ENCODE data around the gene GXYLT2.
"Not testable (repeated sequence)": the region's sequence is repeated elsewhere in the genome, so short reads cannot be mapped to it uniquely, and the experiment has no call there.

Gene GXYLT2

DNA sequence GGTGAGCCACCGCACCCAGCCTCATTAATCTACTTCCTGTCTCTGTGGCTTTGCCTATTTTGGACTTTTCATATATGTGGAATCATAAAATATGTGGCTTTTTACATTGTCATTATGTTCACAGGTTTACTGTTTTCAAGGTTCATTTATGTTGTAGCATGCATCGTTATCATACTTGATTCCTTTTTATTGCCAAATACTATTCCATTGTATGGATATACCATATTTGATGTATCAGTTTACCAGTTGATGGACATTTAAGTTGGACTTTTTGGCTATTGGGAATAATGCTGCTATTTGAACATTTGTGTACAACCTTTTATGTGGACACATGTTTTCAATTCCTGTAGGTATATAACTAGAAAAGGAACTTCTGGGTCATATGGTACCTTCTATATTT lies 14.0 kb downstream of the GXYLT2 start:
- H3K4me1 Mint-ChIP-seq, result no peaks in the 10 kb centered on the region
- peaks cover 0 to 1% of the 10 kb centered on the region in 2 donors for H3K36me3 Mint-ChIP-seq
- H3K27ac Mint-ChIP-seq, result no peak overlapping the region
- no peak for DNase-seq
- no peaks in the 10 kb centered on the region for H3K9me3 Mint-ChIP-seq
- H3K4me3 Mint-ChIP-seq, result no peak overlapping the region
- ATAC-seq (replicated peaks), result no peak
- peaks cover 10 to 11% of the 10 kb centered on the region in 2 donors for H3K27me3 Mint-ChIP-seq

DNA sequence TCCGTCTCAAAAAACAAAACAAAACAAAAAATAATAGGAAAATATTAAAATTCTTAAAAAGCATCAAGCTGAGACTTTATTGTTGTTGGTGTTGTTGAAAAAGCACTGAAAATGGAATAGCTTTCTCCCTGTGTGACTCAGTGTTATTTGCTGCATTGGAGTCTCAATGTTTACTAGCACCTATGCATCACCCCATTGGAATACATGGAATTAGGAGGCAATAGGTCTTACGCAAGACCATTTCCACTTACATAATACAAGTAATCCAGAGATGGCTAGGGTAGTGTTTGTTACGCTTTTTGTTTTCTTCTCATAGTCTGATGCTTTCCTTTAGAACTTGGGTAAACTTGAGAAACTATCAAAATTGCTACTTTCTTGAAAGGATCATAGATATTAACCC lies 15.2 kb downstream of the GXYLT2 start:
- DNase-seq, result no peak
- Mint-ChIP-seq H3K27ac (no peak overlapping the region), H3K36me3 (peaks cover 0 to 1% of the 10 kb centered on the region in 2 donors), H3K27me3 (peaks cover 10 to 15% of the 10 kb centered on the region in 2 donors), H3K4me3 (no peak overlapping the region), H3K4me1 (no peaks in the 10 kb centered on the region), H3K9me3 (no peaks in the 10 kb centered on the region)
- no peak for ATAC-seq (replicated peaks)

DNA sequence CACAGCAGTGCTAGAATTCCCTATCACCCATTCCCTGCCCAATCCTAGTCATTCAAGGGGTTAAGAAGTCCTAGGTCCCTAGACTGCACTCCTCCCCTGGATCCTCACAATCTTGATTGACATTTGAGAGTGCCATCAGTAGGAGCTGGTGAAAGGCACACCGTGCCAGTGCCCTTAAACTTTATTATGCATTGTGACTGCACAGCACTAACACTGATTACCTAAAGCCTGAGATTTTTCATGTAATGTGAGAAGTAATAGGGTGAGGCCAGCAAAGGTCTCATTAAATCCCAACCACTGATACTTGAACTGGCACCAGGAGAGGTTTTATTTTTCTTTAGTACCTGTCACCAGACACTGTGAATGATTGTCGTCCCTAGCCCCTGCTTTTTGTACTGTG lies 16.3 kb downstream of the GXYLT2 start:
- Mint-ChIP-seq H3K9me3 (no peaks in the 10 kb centered on the region), H3K27ac (no peak overlapping the region), H3K27me3 (peaks cover 10 to 15% of the 10 kb centered on the region in 2 donors), H3K36me3 (peaks cover 0 to 1% of the 10 kb centered on the region in 2 donors), H3K4me1 (no peaks in the 10 kb centered on the region), H3K4me3 (no peak overlapping the region)
- ATAC-seq (replicated peaks) (no peak), DNase-seq (no peak)

DNA sequence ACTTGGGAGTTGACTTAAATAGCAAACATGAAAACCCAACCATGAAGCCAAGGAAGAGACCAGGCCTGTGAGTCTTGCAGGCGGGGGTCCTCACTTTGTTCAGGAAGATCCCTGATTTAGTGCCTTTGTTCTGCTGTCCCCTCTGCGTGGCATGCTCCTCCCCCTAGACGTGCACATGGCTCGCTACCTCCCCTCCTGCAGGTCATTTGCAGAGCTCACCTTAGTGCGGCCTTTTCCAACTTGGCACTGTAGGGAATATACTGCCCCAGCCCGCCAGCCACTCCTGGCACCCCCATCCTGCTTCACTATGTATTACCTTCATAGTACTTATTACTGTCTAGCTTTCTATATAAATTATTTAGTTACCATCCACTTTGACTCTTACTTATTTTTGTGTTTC lies 18.3 kb downstream of the GXYLT2 start:
- Mint-ChIP-seq H3K27ac (no peak overlapping the region), H3K4me1 (no peaks in the 10 kb centered on the region), H3K4me3 (no peak overlapping the region), H3K27me3 (peaks cover 4 to 22% of the 10 kb centered on the region in 2 donors), H3K36me3 (peaks cover 0 to 1% of the 10 kb centered on the region in 2 donors), H3K9me3 (no peaks in the 10 kb centered on the region)
- no peak for DNase-seq
- no peak for ATAC-seq (replicated peaks)

DNA sequence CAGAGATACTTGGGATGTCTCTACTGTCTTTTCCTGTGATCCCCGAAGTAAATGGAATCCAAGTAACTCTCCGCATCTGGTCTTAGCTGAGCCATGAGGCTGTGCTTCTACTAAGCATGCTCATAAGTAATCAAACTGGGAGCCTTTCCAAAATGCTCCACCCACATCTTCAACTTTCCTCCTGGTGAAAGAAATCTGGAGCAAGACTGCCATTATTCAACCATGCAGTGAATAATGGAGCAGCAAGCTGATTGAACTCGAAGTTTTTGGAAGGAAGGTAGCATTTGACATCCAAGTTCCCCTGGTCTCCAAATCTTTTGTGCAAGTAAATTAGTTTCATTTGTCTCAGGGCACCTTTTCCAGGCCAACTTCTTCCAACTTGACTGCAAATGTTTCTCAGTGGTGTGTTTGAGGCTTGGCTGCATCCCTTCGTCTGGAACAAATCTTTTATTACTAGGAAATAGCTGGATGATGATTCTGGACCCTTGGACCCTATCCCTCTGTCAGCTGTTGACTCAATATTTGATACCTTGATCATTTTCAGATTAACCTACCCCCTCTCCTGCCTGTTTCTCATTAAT lies 19.4 kb downstream of the GXYLT2 start:
- no peak overlapping the region for H3K4me3 Mint-ChIP-seq
- ATAC-seq (replicated peaks), result no peak
- no peaks in the 10 kb centered on the region for H3K4me1 Mint-ChIP-seq
- DNase-seq, result no peak
- peaks cover 0 to 23% of the 10 kb centered on the region in 2 donors for H3K27me3 Mint-ChIP-seq
- H3K36me3 Mint-ChIP-seq, result no peaks in the 10 kb centered on the region
- no peaks in the 10 kb centered on the region for H3K9me3 Mint-ChIP-seq
- no peak overlapping the region for H3K27ac Mint-ChIP-seq

DNA sequence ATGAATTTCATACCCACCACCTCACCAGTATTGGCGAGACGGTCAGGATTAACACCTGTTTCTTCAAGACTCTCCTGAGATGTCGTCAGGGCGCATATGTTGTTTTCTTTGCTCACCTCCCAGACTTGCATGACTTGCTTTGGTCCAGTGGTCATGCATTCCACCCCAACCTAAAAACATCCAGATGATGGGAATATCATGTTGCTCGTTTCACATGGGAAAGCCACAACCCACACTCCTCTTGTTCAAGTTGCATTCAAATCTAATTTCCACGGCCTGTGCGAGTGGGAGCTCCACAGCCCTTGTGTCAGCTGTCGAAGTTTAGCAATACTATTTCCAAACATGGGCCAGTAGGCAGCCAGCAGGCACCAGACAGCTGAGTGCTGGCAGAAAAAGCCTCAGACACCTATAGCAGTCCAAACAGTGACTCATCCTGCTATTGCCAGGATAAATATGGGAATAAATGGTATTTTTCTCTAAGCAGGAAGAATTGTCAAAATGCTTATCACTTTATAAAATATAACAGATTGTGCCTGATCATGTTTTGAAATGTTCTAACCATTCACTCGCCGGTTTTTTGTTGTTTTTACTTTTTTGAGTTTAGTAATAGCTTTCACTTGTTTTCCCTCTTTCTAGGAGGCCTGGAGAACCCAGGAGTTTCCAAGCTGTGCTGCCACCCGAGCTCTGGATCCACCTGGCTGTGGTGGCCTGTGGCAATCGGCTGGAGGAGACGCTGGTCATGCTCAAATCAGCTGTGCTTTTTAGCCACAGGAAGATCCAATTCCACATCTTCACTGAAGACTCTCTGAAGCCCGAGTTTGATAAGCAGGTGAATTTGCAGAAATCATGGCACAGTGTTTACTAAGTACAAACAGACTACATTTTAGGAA lies 20.1 kb downstream of the GXYLT2 start:
- Mint-ChIP-seq H3K9me3 (no peaks in the 10 kb centered on the region), H3K27ac (no peak overlapping the region), H3K4me3 (no peak overlapping the region), H3K4me1 (no peaks in the 10 kb centered on the region), H3K27me3 (peaks cover 0 to 21% of the 10 kb centered on the region in 2 donors), H3K36me3 (no peaks in the 10 kb centered on the region)
- ATAC-seq (replicated peaks), result no peak
- no peak for DNase-seq

DNA sequence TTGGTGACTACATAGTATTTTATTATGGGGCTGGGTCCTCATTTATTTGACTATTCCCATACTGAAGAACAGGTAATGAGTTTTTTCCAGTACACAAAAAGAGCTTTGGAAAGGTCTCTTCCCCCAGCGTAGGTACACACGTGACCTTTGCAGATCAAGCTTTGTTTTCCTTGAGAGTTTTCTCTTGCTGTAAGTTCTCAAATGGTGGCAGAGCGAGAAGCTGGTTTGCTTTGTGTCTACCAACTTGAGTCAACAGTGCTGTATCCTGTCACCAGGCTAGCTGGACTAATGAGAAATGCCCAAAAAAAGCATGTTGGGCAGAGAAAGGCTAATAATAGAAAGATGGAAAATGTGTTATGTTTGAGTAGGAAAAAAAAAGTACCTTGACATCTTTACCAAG lies 21.7 kb downstream of the GXYLT2 start:
- Mint-ChIP-seq H3K4me3 (no peak overlapping the region), H3K36me3 (no peaks in the 10 kb centered on the region), H3K4me1 (no peaks in the 10 kb centered on the region), H3K9me3 (no peaks in the 10 kb centered on the region), H3K27ac (no peak overlapping the region), H3K27me3 (peaks cover 0 to 13% of the 10 kb centered on the region in 2 donors)
- no peak for ATAC-seq (replicated peaks)
- no peak for DNase-seq

DNA sequence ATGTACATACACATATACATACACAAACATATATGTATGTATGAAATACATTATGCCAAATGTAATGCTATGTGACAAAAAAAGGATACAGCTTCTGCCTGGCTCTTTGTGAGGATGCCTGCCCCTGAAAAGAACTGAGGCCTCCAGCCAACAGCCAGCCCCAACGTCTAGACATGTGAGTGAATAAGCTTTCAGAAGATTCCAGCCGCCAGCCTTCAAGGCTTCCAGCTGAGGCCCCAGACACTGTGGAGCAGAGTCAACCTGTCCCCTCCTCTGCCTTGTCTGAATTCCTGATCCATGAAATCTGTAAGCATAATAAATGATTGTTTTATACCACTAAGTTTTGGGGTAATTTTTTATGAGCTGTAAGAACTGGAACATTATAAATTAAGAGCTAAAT lies 24.7 kb downstream of the GXYLT2 start:
- Mint-ChIP-seq H3K4me1 (no peaks in the 10 kb centered on the region), H3K4me3 (no peak overlapping the region), H3K9me3 (no peaks in the 10 kb centered on the region), H3K36me3 (no peaks in the 10 kb centered on the region), H3K27me3 (peaks cover 0 to 17% of the 10 kb centered on the region in 2 donors), H3K27ac (no peak overlapping the region)
- no peak for ATAC-seq (replicated peaks)
- DNase-seq, result no peak

DNA sequence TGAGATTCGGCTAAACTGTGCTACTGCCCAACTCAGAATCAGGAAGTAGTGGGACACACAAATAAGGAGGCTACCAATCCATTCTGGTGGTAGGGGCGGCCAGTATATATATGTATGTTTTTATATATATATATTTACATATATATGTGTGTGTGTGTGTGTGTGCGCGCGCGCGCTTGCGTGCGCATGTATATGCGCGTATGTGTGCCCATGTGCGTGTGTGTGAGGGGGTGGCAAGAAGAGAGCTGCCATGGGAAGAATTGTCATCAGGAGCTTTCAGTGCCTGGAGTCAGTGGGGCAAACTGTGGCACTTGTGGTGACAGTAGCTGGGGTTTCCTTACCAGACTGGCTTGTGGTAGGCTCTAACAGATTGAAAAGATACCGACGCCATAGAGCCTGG lies 26.5 kb downstream of the GXYLT2 start:
- Mint-ChIP-seq H3K27ac (no peak overlapping the region), H3K4me1 (no peaks in the 10 kb centered on the region), H3K4me3 (no peak overlapping the region), H3K27me3 (peaks cover 0 to 13% of the 10 kb centered on the region in 2 donors), H3K36me3 (no peaks in the 10 kb centered on the region), H3K9me3 (no peaks in the 10 kb centered on the region)
- DNase-seq (no peak), ATAC-seq (replicated peaks) (no peak)

DNA sequence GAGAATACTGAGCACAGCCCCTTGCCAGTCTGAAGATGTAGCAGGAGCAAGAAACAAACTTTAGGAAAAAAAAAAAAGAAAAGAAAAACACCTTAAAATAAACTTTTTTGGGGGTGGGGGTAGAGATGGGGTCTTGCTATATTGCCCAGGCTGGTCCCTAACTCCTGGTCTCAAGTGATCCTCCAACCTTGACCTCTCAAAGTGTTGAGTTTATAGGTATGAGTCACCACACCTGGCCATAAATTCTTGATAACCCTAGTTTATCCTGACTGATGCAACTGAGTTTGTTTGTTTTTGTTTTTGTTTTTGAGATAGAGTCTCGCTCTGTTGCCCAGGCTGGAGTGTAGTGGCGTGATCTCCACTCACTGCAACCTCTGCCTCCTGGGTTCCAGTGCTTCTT lies 28.4 kb downstream of the GXYLT2 start:
- Mint-ChIP-seq H3K4me1 (no peaks in the 10 kb centered on the region), H3K27ac (no peak overlapping the region), H3K27me3 (peaks cover 0 to 6% of the 10 kb centered on the region in 2 donors), H3K9me3 (no peaks in the 10 kb centered on the region), H3K36me3 (no peaks in the 10 kb centered on the region), H3K4me3 (no peak overlapping the region)
- ATAC-seq (replicated peaks) (no peak), DNase-seq (no peak)

DNA sequence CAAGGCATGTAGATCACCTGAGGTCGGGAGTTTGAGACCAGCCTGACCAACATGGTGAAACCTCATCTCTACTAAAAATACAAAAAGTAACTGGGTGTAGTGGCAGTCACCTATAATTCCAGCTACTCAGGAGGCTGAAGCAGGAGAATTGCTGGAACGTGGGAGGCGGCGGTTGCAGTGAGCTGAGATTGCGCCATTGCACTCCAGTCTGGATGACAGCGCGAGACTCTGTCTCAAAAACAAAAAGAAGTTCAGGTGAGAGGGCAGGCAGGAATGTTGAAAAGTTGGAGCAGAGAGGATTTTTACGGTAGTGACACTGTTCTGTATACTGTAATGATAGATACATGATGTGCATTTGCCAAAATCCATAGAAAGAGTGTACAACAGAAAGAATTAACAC lies 31.7 kb downstream of the GXYLT2 start:
- Mint-ChIP-seq H3K27ac (no peak overlapping the region), H3K9me3 (no peaks in the 10 kb centered on the region), H3K4me3 (no peak overlapping the region), H3K36me3 (no peaks in the 10 kb centered on the region), H3K4me1 (no peaks in the 10 kb centered on the region), H3K27me3 (peaks cover 0 to 5% of the 10 kb centered on the region in 2 donors)
- ATAC-seq (replicated peaks) (no peak), DNase-seq (no peak)

DNA sequence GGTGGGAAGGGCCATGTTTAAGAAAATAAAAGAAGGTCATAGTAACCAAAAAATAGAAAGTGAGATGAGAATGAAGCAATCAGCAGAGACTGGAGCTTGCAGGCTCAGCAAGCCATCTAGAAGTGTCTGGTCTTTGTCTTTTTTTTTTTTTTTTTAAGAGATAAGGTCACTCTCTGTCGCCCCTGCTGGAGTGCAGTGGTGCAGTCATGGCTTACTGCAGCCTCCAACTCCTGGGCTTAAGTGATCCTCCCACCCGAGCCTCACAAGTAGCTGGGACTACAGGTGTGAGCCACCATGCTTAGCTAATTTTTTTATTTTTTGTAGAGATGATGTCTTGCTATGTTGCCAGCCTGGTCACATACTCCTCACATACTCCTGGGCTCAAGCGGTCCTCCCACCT lies 36.2 kb downstream of the GXYLT2 start:
- Mint-ChIP-seq H3K36me3 (peaks cover 0 to 4% of the 10 kb centered on the region in 2 donors), H3K27me3 (peaks cover 10 to 11% of the 10 kb centered on the region in 2 donors), H3K4me3 (no peak overlapping the region), H3K9me3 (peaks cover 3 to 5% of the 10 kb centered on the region in 2 donors), H3K27ac (no peak overlapping the region), H3K4me1 (no peaks in the 10 kb centered on the region)
- ATAC-seq (replicated peaks) (no peak), DNase-seq (no peak)

DNA sequence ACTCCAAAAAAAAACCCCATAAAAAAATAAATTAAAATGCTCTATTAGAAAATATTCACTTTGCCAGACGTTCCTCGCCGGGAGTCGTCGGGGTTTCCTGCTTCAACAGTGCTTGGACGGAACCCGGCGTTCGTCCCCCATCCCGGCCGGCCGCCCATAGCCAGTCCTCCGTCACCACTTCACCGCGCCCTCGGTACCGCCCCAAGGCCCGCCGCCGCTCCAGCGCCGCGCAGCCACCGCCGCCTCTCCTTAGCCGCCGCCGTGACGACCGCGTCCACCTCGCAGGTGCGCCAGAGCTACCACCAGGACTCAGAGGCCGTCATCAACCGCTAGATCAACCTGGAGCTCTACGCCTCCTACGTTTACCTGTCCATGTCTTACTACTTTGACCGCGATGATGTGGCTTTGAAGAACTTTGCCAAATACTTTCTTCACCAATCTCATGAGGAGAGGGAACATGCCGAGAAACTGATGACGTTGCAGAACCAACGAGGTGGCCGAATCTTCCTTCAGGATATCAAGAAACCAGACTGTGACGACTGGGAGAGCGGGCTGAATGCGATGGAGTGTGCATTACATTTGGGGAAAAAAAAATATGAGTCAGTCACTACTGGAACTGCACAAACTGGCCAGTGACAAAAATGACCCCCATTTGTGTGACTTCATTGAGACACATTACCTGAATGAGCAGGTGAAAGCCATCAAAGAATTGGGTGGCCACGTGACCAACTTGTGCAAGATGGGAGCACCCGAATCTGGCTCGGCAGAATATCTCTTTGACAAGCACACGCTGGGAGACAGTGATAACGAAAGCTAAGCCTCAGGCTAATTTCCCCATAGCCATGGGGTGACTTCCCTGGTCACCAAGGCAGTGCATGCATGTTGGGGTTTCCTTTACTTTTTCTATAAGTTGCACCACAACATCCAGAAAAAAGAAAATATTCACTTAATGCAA lies 41.2 kb downstream of the GXYLT2 start:
- not testable (repeated sequence) for ATAC-seq (replicated peaks); H3K4me1 Mint-ChIP-seq; H3K9me3 Mint-ChIP-seq; DNase-seq; H3K36me3 Mint-ChIP-seq; H3K27ac Mint-ChIP-seq; H3K4me3 Mint-ChIP-seq
- H3K27me3 Mint-ChIP-seq, result peaks cover 13 to 14% of the 10 kb centered on the region in 2 donors

DNA sequence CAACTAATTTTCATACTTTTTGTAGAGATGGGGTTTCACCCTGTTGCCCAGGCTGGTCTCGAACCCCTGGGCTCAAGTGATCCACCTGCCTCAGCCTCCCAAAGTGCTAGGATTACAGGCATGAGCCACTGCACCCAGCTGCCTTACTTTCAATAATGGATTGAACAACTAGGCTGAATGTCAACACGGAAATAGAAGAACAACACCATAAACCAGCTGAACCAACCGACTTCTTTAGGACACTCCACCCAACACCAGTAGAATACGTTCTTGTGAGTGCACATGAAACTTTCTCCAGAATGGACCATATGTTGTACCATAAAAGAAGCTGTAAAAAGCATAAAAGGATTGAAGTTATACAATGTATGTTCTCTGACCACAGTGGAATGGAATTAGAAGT lies 42.9 kb downstream of the GXYLT2 start:
- Mint-ChIP-seq H3K4me1 (no peaks in the 10 kb centered on the region), H3K27ac (no peak overlapping the region), H3K36me3 (peaks cover 0 to 6% of the 10 kb centered on the region in 2 donors), H3K9me3 (peaks cover 5 to 6% of the 10 kb centered on the region in 2 donors), H3K4me3 (no peak overlapping the region), H3K27me3 (peaks cover 14 to 16% of the 10 kb centered on the region in 2 donors)
- ATAC-seq (replicated peaks) (no peak), DNase-seq (no peak)
